AG04449 (cell line): Measurements from ENCODE around the gene BTRC.

ENCODE experiments used
- CTCF ChIA-PET: fragments of 350-600 bp; formaldehyde crosslinking; extraction: SDS; loops from one replicate; lab custom pipeline; 2021; ENCODE audit warnings: antibody characterized with exemption; lab: Yijun Ruan, JAX
- POLR2A ChIA-PET: fragments of 400-600, 350-600 bp; formaldehyde crosslinking; extraction: SDS; loops from one replicate; lab custom pipeline; 2020; ENCODE audit warnings: antibody characterized with exemption, inconsistent platforms; lab: Yijun Ruan, JAX
- DNase-seq: peaks from one replicate; pipeline ENCODE4 v3.0.0-alpha.2; 2010; ENCODE audit warnings: low read depth, low spot score
- H3K4me3 ChIP-seq: 2 replicates; pipeline ENCODE4 v1.5.1; 2011; ENCODE audit warnings: low read depth, mild to moderate bottlenecking, control low read depth, low read length
- TF ChIP-seq, protein P1 (sequence below): IDR thresholded peaks from one replicate; pipeline ENCODE4 v1.5.1; 2011; ENCODE audit warnings: mild to moderate bottlenecking, moderate library complexity, low read length, control low read depth, inconsistent platforms; ENCODE audit not compliant: insufficient read depth; ENCODE audit errors: missing control alignments

Gene BTRC

DNA sequence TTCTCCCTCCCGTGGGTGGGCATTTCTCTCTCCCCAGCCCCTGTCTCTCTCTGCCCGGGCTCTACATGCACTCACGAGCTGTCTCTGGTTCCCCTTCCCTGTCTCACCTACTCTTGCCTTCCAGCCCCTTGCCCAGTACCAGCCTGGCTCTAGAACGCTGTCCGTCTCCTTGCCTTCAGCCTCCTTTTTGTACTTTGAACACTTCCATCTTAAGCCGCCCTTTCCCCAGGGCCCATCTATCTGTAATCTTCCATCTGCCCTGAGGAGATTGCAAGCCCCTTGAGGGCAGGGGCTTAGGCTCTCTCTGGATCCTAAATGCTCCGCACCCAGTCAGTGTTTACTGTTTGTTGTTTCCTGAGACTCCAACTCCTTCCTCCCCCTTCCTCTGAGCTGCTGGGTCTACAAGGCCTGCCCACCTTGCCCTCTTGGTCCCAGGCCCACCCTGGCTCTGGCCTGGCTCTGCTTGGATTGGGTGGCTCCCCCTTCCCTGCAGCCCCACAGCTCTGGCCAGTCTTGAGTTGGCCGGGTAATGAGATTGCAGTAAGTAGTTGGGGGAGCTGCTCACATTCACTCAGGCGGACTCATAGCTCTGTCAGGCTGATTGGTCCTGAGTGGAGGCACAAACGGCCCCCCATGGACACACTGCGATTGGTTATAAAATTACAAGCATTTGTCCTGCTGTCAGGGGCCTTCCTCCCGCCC is 205.8 kb downstream of the BTRC start:
- ChIA-PET POLR2A (no interaction called here), CTCF (interaction anchor here (1.3 to 9.1 kb wide), 2 partner anchors 10 to 346 kb away, joined by 6 to 73 read pairs; no protein-coding TSS in a partner anchor)
- H3K4me3 ChIP-seq, result no peak overlapping the region
- DNase-seq, result no peak
- TF ChIP-seq, protein P1, sequence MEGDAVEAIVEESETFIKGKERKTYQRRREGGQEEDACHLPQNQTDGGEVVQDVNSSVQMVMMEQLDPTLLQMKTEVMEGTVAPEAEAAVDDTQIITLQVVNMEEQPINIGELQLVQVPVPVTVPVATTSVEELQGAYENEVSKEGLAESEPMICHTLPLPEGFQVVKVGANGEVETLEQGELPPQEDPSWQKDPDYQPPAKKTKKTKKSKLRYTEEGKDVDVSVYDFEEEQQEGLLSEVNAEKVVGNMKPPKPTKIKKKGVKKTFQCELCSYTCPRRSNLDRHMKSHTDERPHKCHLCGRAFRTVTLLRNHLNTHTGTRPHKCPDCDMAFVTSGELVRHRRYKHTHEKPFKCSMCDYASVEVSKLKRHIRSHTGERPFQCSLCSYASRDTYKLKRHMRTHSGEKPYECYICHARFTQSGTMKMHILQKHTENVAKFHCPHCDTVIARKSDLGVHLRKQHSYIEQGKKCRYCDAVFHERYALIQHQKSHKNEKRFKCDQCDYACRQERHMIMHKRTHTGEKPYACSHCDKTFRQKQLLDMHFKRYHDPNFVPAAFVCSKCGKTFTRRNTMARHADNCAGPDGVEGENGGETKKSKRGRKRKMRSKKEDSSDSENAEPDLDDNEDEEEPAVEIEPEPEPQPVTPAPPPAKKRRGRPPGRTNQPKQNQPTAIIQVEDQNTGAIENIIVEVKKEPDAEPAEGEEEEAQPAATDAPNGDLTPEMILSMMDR, result no peak

DNA sequence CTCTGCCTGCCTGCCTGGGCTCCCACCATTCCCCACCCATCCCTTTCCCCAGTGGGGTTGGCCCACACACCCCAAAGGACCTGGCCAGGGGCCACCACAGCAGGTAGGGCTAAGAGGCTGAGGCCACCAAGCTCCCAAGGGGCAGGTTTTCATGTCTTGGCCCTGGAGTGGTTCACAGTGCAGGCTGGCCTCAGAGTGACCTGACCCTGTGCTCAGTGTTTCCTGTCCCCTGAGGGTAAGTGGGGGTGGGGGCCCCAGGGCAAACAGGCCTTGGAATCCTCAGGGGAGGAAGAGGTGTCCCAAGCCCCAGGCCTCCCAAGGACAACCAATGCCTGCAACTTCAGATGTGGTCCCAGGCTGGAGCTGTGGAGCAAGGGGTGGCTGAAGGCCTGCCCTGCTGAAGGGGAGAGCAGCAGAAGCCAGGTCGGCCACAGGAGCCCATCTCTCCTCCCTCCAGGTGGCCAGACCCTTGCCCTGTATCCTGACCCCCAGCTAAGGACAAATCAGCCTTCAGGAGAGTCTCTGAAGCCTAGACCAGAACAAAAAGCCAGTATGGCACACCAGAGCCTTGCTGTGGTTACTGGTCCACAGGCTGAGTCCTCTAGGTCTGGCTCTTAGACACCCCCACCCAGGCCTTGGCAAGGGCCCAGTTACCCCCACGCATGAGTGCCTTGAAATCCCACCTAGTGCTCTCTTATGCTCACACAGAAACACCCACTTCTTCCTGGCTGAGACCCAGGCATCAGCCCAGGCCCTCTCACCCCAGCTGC is 206.5 kb downstream of the BTRC start:
- CTCF ChIA-PET, result interaction anchor here (1.3 to 9.1 kb wide), 3 partner anchors 9 to 346 kb away, joined by 6 to 73 read pairs (median 15); no protein-coding TSS in a partner anchor
- TF ChIP-seq, protein P1, result no peak
- DNase-seq, result no peak
- POLR2A ChIA-PET, result no interaction called here
- H3K4me3 ChIP-seq, result no peak overlapping the region

DNA sequence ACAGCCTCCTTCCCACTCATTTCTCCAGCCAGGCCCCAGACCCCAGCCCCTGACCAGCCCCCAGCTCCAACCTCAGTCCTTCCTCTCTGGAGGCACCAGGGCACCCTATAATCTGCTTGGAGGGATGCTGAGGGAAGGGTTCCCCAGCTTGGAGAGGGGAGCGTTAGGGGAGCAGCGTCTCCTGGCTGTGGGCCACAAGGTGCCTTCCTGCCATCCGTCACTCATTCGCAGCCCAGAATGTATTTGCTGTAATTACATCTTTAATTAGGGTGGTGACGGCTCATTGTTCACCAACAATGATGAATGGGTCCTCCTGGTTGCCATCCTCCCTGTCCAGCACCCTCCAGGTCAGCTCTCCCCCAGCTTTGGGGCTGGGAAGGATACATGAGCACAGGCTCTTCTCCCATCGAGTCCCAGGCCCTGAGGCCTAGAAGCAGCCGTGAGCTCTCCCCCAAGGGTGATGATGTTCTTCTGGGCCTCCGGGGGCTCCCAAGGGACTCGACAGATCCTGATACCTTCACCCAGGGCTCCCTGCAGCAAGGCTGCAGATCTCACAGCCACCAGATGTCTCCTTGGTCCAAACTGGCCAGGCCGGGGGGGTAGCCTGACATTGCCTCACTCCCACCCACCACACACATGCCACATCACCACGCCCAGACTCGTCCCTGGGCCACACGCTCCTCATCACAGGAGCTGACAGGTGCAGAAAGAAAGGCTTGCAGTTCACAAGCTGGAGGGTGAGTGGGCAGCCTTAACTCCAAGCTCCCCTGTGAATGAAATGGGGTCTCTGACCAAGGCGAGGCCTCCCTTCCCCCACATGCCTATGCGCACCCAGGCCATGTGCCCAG is 207.3 kb downstream of the BTRC start:
- TF ChIP-seq, protein P1, result no peak
- H3K4me3 ChIP-seq, result no peak overlapping the region
- ChIA-PET POLR2A (no interaction called here), CTCF (interaction anchor here (1.0 to 9.1 kb wide), 3 partner anchors 8 to 347 kb away, joined by 3 to 73 read pairs (median 15); no protein-coding TSS in a partner anchor)
- DNase-seq, result no peak

DNA sequence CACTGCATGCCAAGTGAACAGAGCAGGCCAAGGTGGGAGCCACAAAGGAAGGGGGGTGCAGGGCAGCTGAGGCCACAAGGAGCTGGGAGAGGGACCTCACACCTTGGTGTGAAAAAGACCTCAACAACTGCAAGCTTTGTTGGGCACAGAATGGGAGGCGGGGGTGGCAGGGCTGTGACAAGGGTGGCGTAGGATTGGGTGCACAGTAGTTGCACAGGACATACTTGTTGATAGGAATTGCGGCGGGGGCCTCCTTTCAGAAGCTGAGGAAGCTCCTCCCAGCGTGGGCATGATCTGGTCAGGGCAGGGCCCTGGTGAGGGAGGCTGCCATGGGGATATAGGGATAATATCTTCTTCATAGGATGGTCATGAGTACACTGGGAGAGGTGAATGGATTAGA is 208.3 kb downstream of the BTRC start:
- POLR2A ChIA-PET, result no interaction called here
- CTCF ChIA-PET, result interaction anchor here (0.7 to 9.1 kb wide), 4 partner anchors 7 to 348 kb away, joined by 3 to 73 read pairs (median 9); no protein-coding TSS in a partner anchor
- no peak for DNase-seq
- no peak overlapping the region for H3K4me3 ChIP-seq
- TF ChIP-seq, protein P1, result no peak

DNA sequence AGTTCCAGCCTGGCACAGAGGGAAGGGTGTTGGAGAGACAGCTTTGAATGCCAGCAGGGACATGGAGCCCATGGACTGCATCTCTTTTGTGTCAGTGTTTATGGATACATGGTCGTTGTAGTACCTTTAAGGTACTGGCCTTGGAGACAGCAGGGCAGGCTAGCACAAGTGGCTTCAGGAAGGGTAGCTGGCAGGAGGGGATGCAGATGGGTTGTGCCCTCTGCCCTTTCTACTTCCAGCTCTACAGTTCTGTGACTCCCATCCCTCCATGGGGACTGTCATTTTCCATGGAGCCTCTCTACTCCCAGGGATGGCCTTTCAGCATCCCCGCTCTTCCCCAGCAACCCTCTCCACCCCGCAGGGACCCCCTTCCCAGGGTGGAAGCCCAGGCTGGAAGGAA is 209.0 kb downstream of the BTRC start:
- ChIA-PET POLR2A (no interaction called here), CTCF (interaction anchor here (0.7 to 9.1 kb wide), 3 partner anchors 7 to 349 kb away, joined by 3 to 73 read pairs (median 15); no protein-coding TSS in a partner anchor)
- no peak for DNase-seq
- no peak overlapping the region for H3K4me3 ChIP-seq
- TF ChIP-seq, protein P1, result no peak
